GM18505 (cell line): ENCODE data around the gene GBX2.

Experiments
- ATAC-seq: cut with Tn5 transposase; IDR thresholded peaks from one replicate; pipeline ENCODE4 v1.9.1; 2021; ENCODE audit not compliant: unreplicated experiment
- POLR2A ChIP-seq: IDR thresholded peaks from 4 replicates; pipeline ENCODE4 v1.6.1; 2011; ENCODE audit warnings: borderline replicate concordance; ENCODE audit not compliant: insufficient read depth, insufficient read length; ENCODE audit errors: extremely low read depth

GBX2 gene

GRCh38 chr2:236133410-236134012 is 34.7 kb downstream of the GBX2 start:
- TF ChIP-seq POLR2A: no peak
- ATAC-seq: no peak

- ATAC-seq: no peak
- TF ChIP-seq POLR2A: no peak
Observed at GRCh38 chr2:236131073-236131692, 37.0 kb downstream of the GBX2 start.

DNA sequence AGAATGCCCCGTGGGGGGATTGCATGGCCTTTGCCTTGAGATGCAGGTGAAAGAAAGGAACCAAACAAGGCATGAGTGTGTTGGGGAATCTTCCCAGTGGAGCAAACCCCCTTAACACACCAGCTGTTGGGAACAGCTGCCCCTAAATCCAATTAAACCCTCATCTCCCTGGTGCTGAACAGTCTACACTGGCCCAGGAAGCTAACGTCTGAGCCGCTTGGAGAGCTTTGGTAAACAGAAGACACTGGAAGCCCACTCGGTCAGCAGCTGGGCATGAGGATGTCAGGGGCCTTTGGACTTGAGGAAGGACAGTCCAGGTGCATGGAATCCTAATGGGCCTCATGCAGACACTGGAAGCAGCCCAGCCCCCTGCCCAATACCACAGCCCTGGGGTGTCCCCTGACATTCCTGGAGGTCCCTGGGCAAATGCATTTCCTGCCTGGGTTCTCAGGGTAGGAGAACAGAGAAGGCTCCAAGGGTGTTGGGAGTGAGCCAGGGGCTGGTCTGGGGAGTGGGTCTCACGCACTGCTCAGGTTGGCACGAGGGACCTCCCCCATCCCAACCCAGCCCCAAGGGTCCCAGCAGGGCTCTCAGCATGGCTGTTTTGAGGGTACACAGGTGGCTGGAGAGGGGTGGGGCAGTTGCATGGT is 37.7 kb downstream of the GBX2 start:
- no peak for TF ChIP-seq POLR2A
- ATAC-seq: no peak

GRCh38 chr2:236129935-236130334 is 38.3 kb downstream of the GBX2 start:
- TF ChIP-seq POLR2A: no peak
- no peak for ATAC-seq

DNA sequence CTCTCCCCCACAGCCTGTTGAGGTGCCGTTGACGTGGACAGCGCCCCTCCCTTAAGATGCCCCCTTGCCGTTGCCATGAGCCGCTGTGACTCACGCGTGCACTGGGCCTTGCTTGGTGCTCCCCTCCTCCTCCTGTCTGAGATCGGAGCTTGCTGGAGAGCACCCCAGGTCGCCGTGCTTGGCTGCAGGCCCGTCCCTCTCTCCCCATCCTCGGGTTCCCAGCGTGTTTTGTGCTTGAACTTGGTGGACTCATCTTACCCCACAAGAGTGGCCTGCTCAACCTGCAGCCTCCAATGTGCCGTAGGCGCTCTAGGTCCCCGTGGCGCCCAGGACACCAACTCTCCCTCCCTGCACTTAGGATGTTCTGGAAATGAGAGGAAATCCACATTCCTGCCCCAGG is 39.9 kb downstream of the GBX2 start:
- no peak for ATAC-seq
- no peak for TF ChIP-seq POLR2A

- no peak for ATAC-seq
- no peak for TF ChIP-seq POLR2A
Observed at GRCh38 chr2:236127010-236127409, 41.2 kb downstream of the GBX2 start.

GRCh38 chr2:236125541-236125940 is 42.6 kb downstream of the GBX2 start:
- no peak for ATAC-seq
- TF ChIP-seq POLR2A: no peak

DNA sequence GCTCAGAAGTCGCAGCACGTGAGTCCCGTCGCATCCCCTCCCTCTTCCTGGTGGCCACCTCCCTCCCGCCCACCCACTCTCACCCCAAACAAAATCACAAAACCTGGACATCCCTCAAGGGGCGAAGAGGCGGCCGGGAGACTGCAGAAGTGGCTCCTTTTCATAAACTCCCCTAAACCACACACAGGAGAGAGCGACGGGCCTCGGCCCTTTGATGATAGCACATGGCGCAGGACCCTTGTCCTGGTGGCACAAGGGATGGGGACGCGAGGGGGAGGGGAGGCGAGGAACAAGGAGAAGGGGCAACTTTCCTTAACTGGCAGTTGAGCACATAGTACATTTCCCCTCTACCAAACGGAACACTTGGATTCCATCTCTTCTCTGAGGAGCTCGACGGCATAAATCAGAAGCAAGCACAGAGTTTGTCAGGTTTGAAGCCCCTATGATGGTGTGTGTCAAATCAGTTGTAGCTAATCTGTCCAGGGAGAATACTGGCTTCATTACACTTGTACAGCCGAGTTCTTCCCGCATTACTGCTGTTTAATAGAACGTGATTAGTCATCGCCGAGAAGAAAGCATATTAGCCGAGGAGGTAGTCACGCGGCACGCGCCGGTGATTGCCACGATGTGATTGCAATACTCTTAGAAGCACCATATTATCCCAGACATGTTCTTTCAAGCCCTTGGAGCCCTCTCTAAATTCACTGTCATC is 43.8 kb downstream of the GBX2 start:
- no peak for ATAC-seq

DNA sequence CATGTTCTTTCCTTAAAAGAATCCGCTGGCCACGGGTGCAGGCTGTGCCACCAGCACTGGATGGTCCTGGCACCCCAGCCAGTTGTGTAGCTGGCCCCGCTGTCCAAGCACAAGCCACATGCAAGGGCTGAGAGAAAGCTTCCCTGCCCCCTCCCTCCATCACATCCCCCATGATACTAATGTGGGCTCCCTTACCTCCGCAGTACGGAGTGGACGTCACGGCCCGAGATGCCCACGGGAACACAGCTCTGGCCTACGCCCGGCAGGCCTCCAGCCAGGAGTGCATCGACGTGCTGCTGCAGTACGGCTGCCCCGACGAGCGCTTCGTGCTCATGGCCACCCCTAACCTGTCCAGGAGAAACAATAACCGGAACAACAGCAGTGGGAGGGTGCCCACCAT is 44.5 kb downstream of the GBX2 start:
- TF ChIP-seq POLR2A: no peak
- ATAC-seq: no peak

More for the DNA sequence above, 43.8 kb downstream of the GBX2 start:
- TF ChIP-seq POLR2A: no peak

DNA sequence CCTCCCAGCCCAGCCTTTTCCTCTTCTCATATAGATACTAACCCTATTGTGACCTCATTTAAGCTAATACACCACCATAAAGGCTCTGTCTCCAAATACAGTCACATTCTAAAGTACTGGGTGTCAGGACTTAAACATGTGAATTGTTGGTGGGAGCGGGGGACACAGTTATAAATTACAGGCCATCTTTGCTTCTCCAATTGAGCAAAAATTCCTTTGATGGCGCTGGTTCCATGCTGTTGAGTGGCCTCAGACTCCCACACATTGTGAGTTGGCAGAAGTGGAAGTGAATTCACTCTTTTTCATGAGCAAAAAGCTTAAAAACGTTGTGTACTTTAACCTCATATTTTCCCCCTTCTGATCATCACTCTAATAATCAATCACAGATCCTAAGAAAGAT is 46.0 kb downstream of the GBX2 start:
- TF ChIP-seq POLR2A: no peak
- ATAC-seq: no peak

DNA sequence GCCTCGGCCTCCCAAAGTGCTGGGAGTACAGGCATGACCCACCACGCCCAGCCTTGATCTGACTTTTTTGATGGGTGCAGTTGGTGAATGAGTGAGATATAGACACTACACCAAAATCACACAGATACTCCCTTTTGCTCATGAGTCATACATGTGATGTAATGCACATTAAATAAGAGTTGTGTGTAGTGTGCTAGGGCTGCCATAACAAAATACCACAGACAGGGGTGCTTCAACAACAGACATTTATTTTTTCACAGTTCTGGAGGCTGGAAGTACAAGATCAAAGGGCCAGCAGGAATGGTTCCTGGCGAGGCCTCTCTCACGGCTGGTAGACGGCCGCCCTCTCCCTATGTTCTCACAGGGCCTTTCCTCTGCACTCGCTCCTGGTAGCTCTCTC is 46.6 kb downstream of the GBX2 start:
- no peak for ATAC-seq
- no peak for TF ChIP-seq POLR2A

GRCh38 chr2:236120829-236121228 is 47.4 kb downstream of the GBX2 start:
- no peak for ATAC-seq

GRCh38 chr2:236120141-236120601 is 48.0 kb downstream of the GBX2 start:
- ATAC-seq: no peak
- TF ChIP-seq POLR2A: no peak

More at GRCh38 chr2:236120829-236121228, 47.4 kb downstream of the GBX2 start:
- no peak for TF ChIP-seq POLR2A
